H1 (cell line): ENCODE measurements around the gene CRYBA4. TPM values are rescaled to one million over a fixed set of nuclear protein-coding genes. Genes with fewer than 3 reads are reported as not detected.

Experiments
- ASH2L ChIP-seq: fragments of 200-600, 300-600 bp; sonication (generic); IDR thresholded peaks from one replicate; pipeline ENCODE4 v1.7.1; 2017; ENCODE audit warnings: low read length
- RXRA ChIP-seq: IDR thresholded peaks from 2 replicates; pipeline ENCODE4 v1.6.1; 2011; ENCODE audit warnings: low read depth, mild to moderate bottlenecking, low read length, moderate library complexity; ENCODE audit not compliant: insufficient read depth
- SAP30 ChIP-seq: fragments of 300-600 bp; sonication (generic); IDR thresholded peaks from 2 replicates; pipeline ENCODE4 v1.7.1; 2012; ENCODE audit warnings: low read length, moderate library complexity, mild to moderate bottlenecking, inconsistent platforms; ENCODE audit not compliant: insufficient read depth, insufficient replicate concordance
- SIX5 ChIP-seq: IDR thresholded peaks from 2 replicates; pipeline ENCODE4 v1.6.1; 2011; ENCODE audit warnings: mild to moderate bottlenecking, low read depth, low read length
- ZNF274 ChIP-seq: IDR thresholded peaks from 2 replicates; pipeline ENCODE4 v1.7.0; 2012; ENCODE audit warnings: low read length, borderline replicate concordance; ENCODE audit errors: extremely low read depth
- polyA plus RNA-seq, 7 experiments: library from polyadenylated mRNA; depleted of rRNA in 3 of 7; stranded (reverse) in 5 of 7; unstranded in 2 of 7; fragments of >200 nt in 5 of 7; fragments of 200-250 nt in 2 of 7; gene quantifications; 1 replicate in 5 of 7; 2 replicates in 1 of 7; 4 replicates in 1 of 7; pipeline versions ENCODE4 v1.2.1 to v1.2.3, GENCODE V29; 2011 to 2013; ENCODE audit warnings: missing spikeins in 2 of 7, mixed read lengths in 2 of 7
- total RNA-seq: library from RNA; stranded (reverse); fragmentation: NEBNext Ultra II Directional; extraction: Animal tissue kit (Norgen Biotek cat#: 25700); gene quantifications from 2 replicates; pipeline ENCODE4 v1.2.1, GENCODE V29; 2021
- TF ChIP-seq, protein P1 (sequence below): IDR thresholded peaks from 2 replicates; pipeline ENCODE4 v1.6.1; 2012; ENCODE audit warnings: inconsistent platforms

The CRYBA4 gene
- total and polyA plus RNA-seq, 2 of the 8 experiments (the other 6 are each of a cell fraction or from before 2014, with no cell fraction given): 0.67 to 3.1 TPM

DNA sequence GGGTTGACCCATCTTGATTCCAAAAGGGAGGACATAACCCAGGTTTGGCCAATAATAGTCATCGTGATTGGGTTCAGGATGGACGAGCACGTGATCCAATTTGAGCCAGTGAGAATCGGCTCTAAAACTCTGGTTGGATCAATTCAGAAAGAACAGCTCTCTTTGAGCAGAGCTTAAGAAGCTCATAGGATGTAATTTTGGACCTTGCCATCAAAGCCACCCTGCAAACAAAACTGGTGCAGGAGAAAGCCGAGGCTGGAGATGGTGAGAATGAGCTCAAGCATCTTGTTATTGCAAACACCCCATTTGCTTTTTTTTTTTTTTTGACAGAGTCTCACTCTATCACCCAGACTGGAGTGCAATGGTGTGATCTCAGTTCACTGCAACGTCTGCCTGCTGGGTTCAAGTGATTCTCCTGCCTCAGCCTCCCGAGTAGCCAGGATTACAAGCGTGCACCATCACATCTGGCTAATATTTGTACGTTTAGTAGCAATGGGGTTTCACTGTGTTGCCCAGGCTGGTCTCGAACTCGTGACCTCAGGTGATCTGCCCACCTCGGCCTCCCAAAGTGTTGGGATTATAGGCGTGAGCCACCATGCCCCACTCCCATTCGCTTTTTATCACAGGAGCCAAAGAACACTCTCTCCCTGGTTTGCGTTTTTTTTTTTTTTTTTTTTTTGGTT lies 21.8 kb downstream of the CRYBA4 start (continued):
- TF ChIP-seq RXRA (no peak), ZNF274 (no peak), ASH2L (no peak), SAP30 (no peak), SIX5 (no peak)
- TF ChIP-seq, protein P1, sequence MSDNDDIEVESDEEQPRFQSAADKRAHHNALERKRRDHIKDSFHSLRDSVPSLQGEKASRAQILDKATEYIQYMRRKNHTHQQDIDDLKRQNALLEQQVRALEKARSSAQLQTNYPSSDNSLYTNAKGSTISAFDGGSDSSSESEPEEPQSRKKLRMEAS: no peak
- TF ChIP-seq, all 59 proteins: peak for 0
